DLD1 (cell line): ENCODE data around the gene PINLYP.

ENCODE experiments used
- in situ Hi-C: cut with HindIII; loops from 2 replicates; pipeline ENCODE4 v1.10.0; 2017; ENCODE audit warnings: low sequenced_read_pairs

The PINLYP gene

GRCh38 chr19:43575156-43575950 lies at the start of gene PINLYP, which contains the start of gene XRCC1:
TSS of gene PINLYP (plus strand) at chr19:43575801. CDS start at chr19:43577192, 1,391 bp downstream.
TSS of gene XRCC1 (minus strand) at chr19:43575527. CDS start at chr19:43575458, 69 bp downstream.
- in situ Hi-C loops = no loop called here

GRCh38 chr19:43525836-43526771 lies 49.5 kb upstream of the PINLYP start:
- in situ Hi-C loops = loop anchor here (25.0 kb wide), 1 partner anchor 89 kb away; no protein-coding TSS in a partner anchor

- in situ Hi-C loops = loop anchor here (25.0 kb wide), 1 partner anchor 90 kb away; no protein-coding TSS in a partner anchor
Measured at GRCh38 chr19:43526884-43527859, 48.4 kb upstream of the PINLYP start, which contains the start of gene ETHE1. TSS of gene ETHE1 (minus strand) at chr19:43527201. CDS start at chr19:43527177, 24 bp downstream.

GRCh38 chr19:43527860-43528622 lies 47.6 kb upstream of the PINLYP start:
- in situ Hi-C loops = loop anchor here (25.0 kb wide), 1 partner anchor 91 kb away; no protein-coding TSS in a partner anchor

GRCh38 chr19:43532571-43532961 lies 43.0 kb upstream of the PINLYP start:
- in situ Hi-C loops = loop anchor here (25.0 kb wide), 1 partner anchor 95 kb away; no protein-coding TSS in a partner anchor

- in situ Hi-C loops = loop anchor here (25.0 kb wide), 1 partner anchor 96 kb away; no protein-coding TSS in a partner anchor
Measured at GRCh38 chr19:43532962-43533545, 42.5 kb upstream of the PINLYP start, which contains the start of gene ZNF575. TSS of gene ZNF575 (plus strand) at chr19:43533188. CDS start at chr19:43534423, 1,235 bp downstream.

- in situ Hi-C loops = loop anchor here (25.0 kb wide), 1 partner anchor 96 kb away; no protein-coding TSS in a partner anchor
Measured at GRCh38 chr19:43533546-43534304, 41.9 kb upstream of the PINLYP start.

- in situ Hi-C loops = loop anchor here (25.0 kb wide), 1 partner anchor 97 kb away; no protein-coding TSS in a partner anchor
Measured at GRCh38 chr19:43534305-43534815, 41.2 kb upstream of the PINLYP start.

- in situ Hi-C loops = loop anchor here (25.0 kb wide), 1 partner anchor 98 kb away; no protein-coding TSS in a partner anchor
Measured at GRCh38 chr19:43534816-43535761, 40.5 kb upstream of the PINLYP start.

- in situ Hi-C loops = loop anchor here (25.0 kb wide), 1 partner anchor 102 kb away; no protein-coding TSS in a partner anchor
Measured at GRCh38 chr19:43538922-43539321, 36.7 kb upstream of the PINLYP start.

GRCh38 chr19:43540381-43540780 lies 35.2 kb upstream of the PINLYP start:
- in situ Hi-C loops = loop anchor here (25.0 kb wide), 1 partner anchor 103 kb away; no protein-coding TSS in a partner anchor

- in situ Hi-C loops = loop anchor here (25.0 kb wide), 1 partner anchor 105 kb away; no protein-coding TSS in a partner anchor
Measured at GRCh38 chr19:43541920-43542650, 33.5 kb upstream of the PINLYP start.

- in situ Hi-C loops = loop anchor here (25.0 kb wide), 1 partner anchor 107 kb away; no protein-coding TSS in a partner anchor
Measured at GRCh38 chr19:43544077-43544476, 31.5 kb upstream of the PINLYP start.

GRCh38 chr19:43545276-43545675 lies 30.3 kb upstream of the PINLYP start:
- in situ Hi-C loops = loop anchor here (25.0 kb wide), 1 partner anchor 108 kb away; no protein-coding TSS in a partner anchor

GRCh38 chr19:43545981-43546380 lies 29.6 kb upstream of the PINLYP start:
- in situ Hi-C loops = loop anchor here (25.0 kb wide), 1 partner anchor 109 kb away; no protein-coding TSS in a partner anchor
